SK-N-SH treated with all-trans-retinoic acid at 6 μM for 48 hours (cell line): ENCODE data around the gene NATD1.

Experiments used
- TSHZ2 ChIP-seq: fragments of 250-450 bp; sonication (Bioruptor Pico); IDR thresholded peaks from 2 replicates; pipeline ENCODE4 v1.5.0; 2020; ENCODE audit warnings: mild to moderate bottlenecking, moderate library complexity
- ZFP3 ChIP-seq: fragments of 250-450 bp; sonication (Bioruptor Pico); IDR thresholded peaks from 2 replicates; pipeline ENCODE4 v1.5.0; 2020; ENCODE audit warnings: mild to moderate bottlenecking, moderate library complexity

GRCh38 chr17:21202512-21202911 lies 50.7 kb downstream of the NATD1 start:
- TF ChIP-seq ZFP3: no peak
- no peak for TF ChIP-seq TSHZ2
